ENCODE data around the gene CYP1B1.

The CYP1B1 gene

DNA sequence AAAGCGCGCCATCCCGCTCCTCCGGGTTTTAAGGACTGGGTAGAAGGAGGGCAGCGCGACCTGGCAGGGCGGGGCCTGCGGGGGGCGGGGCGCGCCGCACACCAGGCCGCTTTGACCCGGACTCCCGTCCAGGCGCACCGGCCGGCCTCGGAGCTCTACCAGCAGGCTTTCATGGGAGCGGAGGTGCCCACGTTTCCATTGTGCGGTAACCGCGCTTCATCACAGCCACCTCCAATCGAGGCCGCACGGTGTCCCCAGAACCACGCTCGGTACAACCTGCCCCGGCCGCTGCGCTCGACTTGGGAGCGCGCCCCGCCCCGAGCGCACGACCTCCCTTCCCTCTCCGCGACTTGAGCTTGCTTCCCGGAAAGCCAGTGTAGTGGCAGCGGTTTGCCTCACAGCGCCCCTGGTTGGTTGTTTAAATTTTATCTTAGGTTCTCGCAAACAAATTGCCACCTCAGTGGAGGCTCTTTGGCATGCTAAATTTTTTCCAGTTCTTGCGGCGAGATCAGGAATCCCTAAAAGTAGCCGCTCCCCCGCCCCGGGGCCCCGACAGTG, 280 bp upstream of the CYP1B1 start:
- Histone ChIP-seq H3K27me3 (peaks cover 0 to 43% of the 10 kb centered on the region in 2 donors), H3K4me3 (peak overlapping the region; percentile 47 to 61), H3K4me1 (peaks cover 5 to 48% (median 34%) of the 10 kb centered on the region in 4 donors)

DNA sequence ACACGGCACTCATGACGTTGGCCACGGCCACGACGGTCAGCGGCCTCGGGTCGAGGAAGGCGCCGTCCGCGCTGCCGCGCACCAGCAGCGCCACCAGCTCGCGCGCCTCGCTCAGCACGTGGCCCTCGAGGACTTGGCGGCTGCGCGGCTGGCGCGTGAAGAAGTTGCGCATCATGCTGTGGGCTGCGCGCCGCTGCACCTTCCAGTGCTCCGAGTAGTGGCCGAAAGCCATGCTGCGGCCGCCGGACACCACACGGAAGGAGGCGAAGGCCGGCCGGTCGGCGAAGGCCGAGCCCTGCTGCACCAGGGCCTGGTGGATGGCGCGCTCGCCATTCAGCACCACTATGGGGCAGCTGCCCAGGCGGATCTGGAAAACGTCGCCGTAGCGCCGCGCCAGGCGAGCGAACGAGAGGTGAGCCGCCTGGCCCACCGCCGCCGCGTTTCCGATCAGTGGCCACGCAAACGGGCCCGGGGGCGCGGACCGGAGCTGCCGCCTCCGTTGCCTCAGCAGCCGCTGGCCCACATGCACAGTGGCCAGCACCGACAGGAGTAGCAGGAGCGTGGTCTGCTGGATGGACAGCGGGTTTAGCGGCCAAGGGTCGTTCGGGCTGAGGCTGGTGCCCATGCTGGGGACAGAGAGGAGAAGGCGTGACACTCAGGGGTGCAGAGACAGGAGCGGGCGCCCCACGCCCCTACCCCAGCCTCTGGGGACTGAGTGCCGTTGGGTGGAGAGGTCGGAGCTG, 1.0 kb downstream of the CYP1B1 start:
- no peaks in the 10 kb centered on the region for H3K36me3 ChIP-seq
- peaks cover 5 to 48% (median 34%) of the 10 kb centered on the region in 4 donors for H3K4me1 ChIP-seq
- intact Hi-C loops (cut with DNase I; ENCODE audit: low total_unique reads), result no loop called here
- peak overlapping the region; percentile 47 to 61 for H3K4me3 ChIP-seq
- no peak overlapping the region for H3K27ac ChIP-seq
- H3K27me3 ChIP-seq, result peaks cover 0 to 43% of the 10 kb centered on the region in 2 donors
- no peak for DNase-seq
- H3K9me3 ChIP-seq, result no peaks in the 10 kb centered on the region
- TF ChIP-seq CTCF (IDR thresholded peaks at IDR 0.05), result no peak

More for the DNA sequence above, 280 bp upstream of the CYP1B1 start:
- peak; percentile 32 to 45 for TF ChIP-seq CTCF (IDR thresholded peaks at IDR 0.05)
- Histone ChIP-seq H3K9me3 (no peaks in the 10 kb centered on the region), H3K27ac (peak overlapping the region; percentile 47 to 64), H3K36me3 (no peaks in the 10 kb centered on the region)
- peak; percentile 76 to 87 for DNase-seq
- intact Hi-C loops (cut with DNase I; ENCODE audit: low total_unique reads), result no loop called here

DNA sequence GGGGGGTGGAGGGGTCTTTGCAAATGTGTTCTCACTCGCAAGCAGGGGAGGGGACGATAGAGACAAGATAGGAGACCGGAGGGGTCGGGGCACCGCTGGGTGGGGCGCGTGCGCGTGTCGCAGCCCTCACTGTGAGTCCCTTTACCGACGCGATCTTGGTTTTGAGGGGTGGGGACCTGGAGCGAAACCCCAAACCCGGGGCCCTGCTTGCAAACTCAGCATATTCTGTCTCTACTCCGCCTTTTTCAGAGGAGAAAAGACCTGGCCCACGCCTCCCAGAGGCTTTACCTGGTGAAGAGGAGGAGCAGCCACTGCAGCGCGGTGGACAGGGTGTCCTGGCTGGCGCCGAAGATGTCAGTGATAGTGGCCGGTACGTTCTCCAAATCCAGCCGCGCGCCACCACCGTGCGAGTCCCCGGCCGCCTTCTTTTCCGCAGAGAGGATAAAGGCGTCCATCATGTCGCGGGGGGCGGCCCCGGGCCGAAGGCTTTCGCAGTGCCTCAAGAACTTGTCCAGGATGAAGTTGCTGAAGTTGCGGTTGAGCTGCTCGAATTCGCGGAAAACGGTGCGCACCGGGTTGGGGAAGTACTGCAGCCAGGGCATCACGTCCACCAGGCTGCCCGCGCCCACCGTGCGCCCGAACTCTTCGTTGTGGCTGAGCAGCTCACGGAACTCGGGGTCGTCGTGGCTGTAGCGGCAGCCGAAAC, 1.7 kb downstream of the CYP1B1 start:
- TF ChIP-seq CTCF (IDR thresholded peaks at IDR 0.05), result no peak
- H3K36me3 ChIP-seq, result no peaks in the 10 kb centered on the region
- no peak for DNase-seq
- H3K27me3 ChIP-seq, result peaks cover 0 to 43% of the 10 kb centered on the region in 2 donors
- intact Hi-C loops (cut with DNase I; ENCODE audit: low total_unique reads), result no loop called here
- peak overlapping the region; percentile 47 to 61 for H3K4me3 ChIP-seq
- peaks cover 5 to 48% (median 34%) of the 10 kb centered on the region in 4 donors for H3K4me1 ChIP-seq
- no peak overlapping the region for H3K27ac ChIP-seq
- no peaks in the 10 kb centered on the region for H3K9me3 ChIP-seq

DNA sequence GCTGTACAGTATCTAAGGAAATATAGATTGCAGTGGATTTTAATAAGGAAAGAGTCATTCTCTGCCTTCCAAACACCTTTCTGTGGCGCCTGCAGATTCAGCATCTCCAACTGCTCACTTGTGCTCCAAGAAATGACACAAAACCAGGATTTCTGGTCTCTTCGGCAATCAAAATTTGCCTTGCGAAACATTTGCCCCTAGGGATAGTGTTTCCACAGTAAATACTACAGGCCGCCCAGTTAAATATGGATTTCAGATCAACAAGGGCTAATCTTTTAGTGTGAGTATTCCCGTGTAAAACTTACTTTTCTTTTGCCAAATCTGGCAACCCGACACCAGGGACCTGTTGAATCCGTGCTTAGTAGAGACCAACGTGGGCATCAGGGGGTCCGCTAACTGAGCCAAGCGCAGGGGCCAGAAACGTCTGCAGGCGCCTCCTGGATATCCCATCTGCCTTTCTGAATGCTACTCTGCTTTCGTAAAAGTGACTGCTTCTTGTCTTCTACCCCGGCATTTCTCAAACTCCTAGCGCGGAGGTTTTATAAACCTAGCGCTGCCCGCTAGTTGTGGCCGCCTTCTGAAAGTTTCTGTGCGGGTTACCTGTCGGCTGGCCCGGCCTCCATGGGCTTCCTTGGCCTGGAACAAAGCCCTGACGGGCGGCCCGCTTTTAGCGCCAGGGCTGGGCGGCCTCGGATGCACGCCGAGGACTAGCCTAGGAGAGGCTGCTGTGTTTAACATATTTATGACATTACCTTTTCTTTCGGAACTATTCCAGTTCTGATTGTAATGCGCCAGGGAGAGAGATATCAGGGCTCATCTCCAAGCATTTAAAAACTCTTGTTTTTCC, 2.5 kb downstream of the CYP1B1 start:
- H3K27ac ChIP-seq, result no peak overlapping the region
- no peak for TF ChIP-seq CTCF (IDR thresholded peaks at IDR 0.05)
- intact Hi-C loops (cut with DNase I; ENCODE audit: low total_unique reads), result no loop called here

DNA sequence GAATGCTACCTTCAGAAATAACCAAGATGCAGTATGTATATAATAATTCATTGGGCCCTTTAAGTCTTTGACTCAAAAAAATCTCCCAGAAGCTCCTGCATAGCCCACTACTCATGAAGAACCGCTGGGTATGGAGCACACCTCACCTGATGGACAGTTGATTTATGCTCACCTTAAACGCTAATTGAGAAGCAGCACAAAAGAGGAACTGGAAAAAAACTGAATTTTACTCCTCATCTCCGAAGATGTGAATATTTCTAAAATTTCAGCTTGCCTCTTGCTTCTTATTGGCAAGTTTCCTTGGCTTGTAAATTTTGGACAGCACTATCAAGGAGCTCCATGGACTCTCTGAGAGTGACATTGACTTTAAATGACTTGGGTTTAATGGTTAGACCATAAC, 5.5 kb downstream of the CYP1B1 start:
- Histone ChIP-seq H3K36me3 (no peaks in the 10 kb centered on the region), H3K4me1 (peaks cover 0 to 24% (median 14%) of the 10 kb centered on the region in 4 donors), H3K27me3 (peaks cover 0 to 25% of the 10 kb centered on the region in 2 donors), H3K9me3 (no peaks in the 10 kb centered on the region), H3K4me3 (no peak overlapping the region), H3K27ac (no peak overlapping the region)
- DNase-seq, result no peak
- TF ChIP-seq CTCF (IDR thresholded peaks at IDR 0.05), result no peak
- intact Hi-C loops (cut with DNase I; ENCODE audit: low total_unique reads), result no loop called here

More for the DNA sequence above, 2.5 kb downstream of the CYP1B1 start:
- H3K36me3 ChIP-seq, result no peaks in the 10 kb centered on the region
- no peaks in the 10 kb centered on the region for H3K9me3 ChIP-seq
- H3K27me3 ChIP-seq, result peaks cover 0 to 43% of the 10 kb centered on the region in 2 donors
- DNase-seq, result no peak
- peaks cover 5 to 48% (median 34%) of the 10 kb centered on the region in 4 donors for H3K4me1 ChIP-seq
- peak overlapping the region; percentile 6 to 61 for H3K4me3 ChIP-seq

Measured in tibial artery (tissue), 4 donors.